ENCODE data around the gene HOXD9.

HOXD9 gene

GRCh38 chr2:176157499-176158185 lies 35.1 kb downstream of the HOXD9 start:
- DNase-seq = no peak

- no peak for DNase-seq
Measured at GRCh38 chr2:176158186-176158591, 35.7 kb downstream of the HOXD9 start.

GRCh38 chr2:176158855-176159662 lies 36.5 kb downstream of the HOXD9 start:
- DNase-seq = no peak

GRCh38 chr2:176159663-176160250 lies 37.2 kb downstream of the HOXD9 start:
- no peak for DNase-seq

GRCh38 chr2:176160251-176160985 lies 37.9 kb downstream of the HOXD9 start:
- no peak for DNase-seq

GRCh38 chr2:176160986-176161824 lies 38.7 kb downstream of the HOXD9 start:
- DNase-seq = no peak

- DNase-seq = no peak
Measured at GRCh38 chr2:176161825-176162626, 39.5 kb downstream of the HOXD9 start.

- DNase-seq = no peak
Measured at GRCh38 chr2:176162911-176163671, 40.6 kb downstream of the HOXD9 start.

- no peak for DNase-seq
Measured at GRCh38 chr2:176163672-176164056, 41.1 kb downstream of the HOXD9 start.

- DNase-seq = no peak
Measured at GRCh38 chr2:176164201-176164600, 41.7 kb downstream of the HOXD9 start.

GRCh38 chr2:176164611-176165369 lies 42.3 kb downstream of the HOXD9 start:
- no peak for DNase-seq

- DNase-seq = no peak
Measured at GRCh38 chr2:176165370-176166050, 43.0 kb downstream of the HOXD9 start.

- DNase-seq = no peak
Measured at GRCh38 chr2:176166272-176166671, 43.8 kb downstream of the HOXD9 start.

GRCh38 chr2:176167398-176167797 lies 44.9 kb downstream of the HOXD9 start:
- no peak for DNase-seq

GRCh38 chr2:176169181-176169580 lies 46.7 kb downstream of the HOXD9 start:
- no peak for DNase-seq

- no peak for DNase-seq
Measured at GRCh38 chr2:176169711-176170110, 47.2 kb downstream of the HOXD9 start.

GRCh38 chr2:176170602-176171305 lies 48.2 kb downstream of the HOXD9 start:
- no peak for DNase-seq

- DNase-seq = no peak
Measured at GRCh38 chr2:176171351-176172006, 49.0 kb downstream of the HOXD9 start.
